Panc1 (cell line): ENCODE data around the gene PAX9. TPM values are rescaled to one million over a fixed set of nuclear protein-coding genes. Genes with fewer than 3 reads are reported as not detected.

Source experiments
- ATAC-seq: fragments of 200-7000 bp; cut with Tn5 transposase; 2 replicates; pipeline ENCODE4 v1.9.1; 2020; ENCODE audit warnings: mild to moderate bottlenecking, moderate library complexity
- BruUV-seq: library from RNA; stranded (reverse); fragments of 400-500 nt; replicated peaks from 2 replicates; lab custom pipeline; 2021; lab: Mats Ljungman, UMichigan
- CTCF ChIA-PET: fragments of 300-600 bp; sonication (Branson Sonifier 250); formaldehyde crosslinking; loops from one replicate; lab custom pipeline; 2022; ENCODE audit warnings: antibody characterized with exemption; lab: Charles Lee
- POLR2A ChIA-PET: fragments of 300-600 bp; sonication (Branson Sonifier 250); formaldehyde crosslinking; loops from one replicate; lab custom pipeline; 2022; ENCODE audit warnings: antibody characterized with exemption; lab: Charles Lee
- DNase-seq: peaks from one replicate; pipeline ENCODE4 v3.0.0-alpha.2; 2010; ENCODE audit warnings: low read depth, low spot score
- H3K27ac ChIP-seq: 2 replicates; pipeline ENCODE4 v1.5.1; 2011; ENCODE audit warnings: mild to moderate bottlenecking, low read length, inconsistent platforms
- H3K27me3 ChIP-seq: fragments of 200-500 bp; sonication (Bioruptor generic); 2 replicates; pipeline ENCODE4 v1.6.0; 2014; ENCODE audit warnings: low read length, inconsistent platforms; ENCODE audit not compliant: control insufficient read depth, insufficient read depth
- H3K36me3 ChIP-seq: fragments of 200-500 bp; sonication (Bioruptor generic); 2 replicates; pipeline ENCODE4 v1.5.1; 2014; ENCODE audit warnings: inconsistent platforms, mild to moderate bottlenecking, low read length, moderate library complexity; ENCODE audit not compliant: control insufficient read depth, insufficient read depth
- H3K4me1 ChIP-seq: 2 replicates; pipeline ENCODE4 v1.5.1; 2011; ENCODE audit warnings: inconsistent platforms, mild to moderate bottlenecking, low read length, moderate library complexity; ENCODE audit not compliant: control insufficient read depth, insufficient read depth
- H3K4me3 ChIP-seq, 2 experiments: 2 replicates each; pipeline ENCODE4 v1.5.1; 2011 to 2012; ENCODE audit warnings: low read depth in 2 of 2, low read length in 2 of 2, mild to moderate bottlenecking in 2 of 2, inconsistent platforms in 1 of 2, moderate library complexity in 1 of 2
- H3K9me3 ChIP-seq: fragments of 200-500 bp; sonication (Bioruptor generic); 2 replicates; pipeline ENCODE4 v1.5.1; 2014; ENCODE audit warnings: low read depth, mild to moderate bottlenecking, inconsistent platforms, low read length, moderate library complexity; ENCODE audit not compliant: control insufficient read depth, insufficient read depth
- POLR2AphosphoS5 ChIP-seq: IDR thresholded peaks from 2 replicates; pipeline ENCODE4 v1.6.1; 2012; ENCODE audit warnings: mild to moderate bottlenecking, low read depth, low read length, moderate library complexity
- SIN3A ChIP-seq: IDR thresholded peaks from 2 replicates; pipeline ENCODE4 v1.6.1; 2012; ENCODE audit warnings: low read depth, mild to moderate bottlenecking, low read length, moderate library complexity, borderline replicate concordance; ENCODE audit not compliant: insufficient read depth
- TCF7L2 ChIP-seq: IDR thresholded peaks from 2 replicates; pipeline ENCODE4 v1.6.1; 2011; ENCODE audit warnings: mild to moderate bottlenecking, low read depth, low read length, inconsistent platforms
- in situ Hi-C: cut with HindIII; loops from 2 replicates; pipeline ENCODE4 v1.10.0; 2016; ENCODE audit warnings: low sequenced_read_pairs, low pct_unique_long_range_greater_than_20kb
- intact Hi-C: fragments of 100-400 bp; cut with micrococcal nuclease; formaldehyde crosslinking; loops from one replicate; pipeline ENCODE4 v1.10.0; 2022; ENCODE audit not compliant: unreplicated experiment
- total RNA-seq: library from RNA; stranded (reverse); gene quantifications from one replicate; pipeline ENCODE4 v1.2.1, GENCODE V29; 2021; ENCODE audit not compliant: unreplicated experiment
- TF ChIP-seq, protein P1 (sequence below): fragments of 450-650 bp; IDR thresholded peaks from 2 replicates; pipeline ENCODE4 v1.5.1; 2017; ENCODE audit warnings: mild to moderate bottlenecking
- TF ChIP-seq, protein P2 (sequence below), 2 experiments: IDR thresholded peaks; 2 replicates each; pipeline ENCODE4 v1.6.1; 2011 to 2012; ENCODE audit warnings: low read depth in 2 of 2, control low read depth in 1 of 2, low read length in 1 of 2, mild to moderate bottlenecking in 1 of 2, moderate library complexity in 1 of 2; ENCODE audit not compliant: insufficient read depth in 1 of 2

Gene PAX9
- total RNA-seq, 1 experiment from 2014 or later: 0.82 TPM

DNA sequence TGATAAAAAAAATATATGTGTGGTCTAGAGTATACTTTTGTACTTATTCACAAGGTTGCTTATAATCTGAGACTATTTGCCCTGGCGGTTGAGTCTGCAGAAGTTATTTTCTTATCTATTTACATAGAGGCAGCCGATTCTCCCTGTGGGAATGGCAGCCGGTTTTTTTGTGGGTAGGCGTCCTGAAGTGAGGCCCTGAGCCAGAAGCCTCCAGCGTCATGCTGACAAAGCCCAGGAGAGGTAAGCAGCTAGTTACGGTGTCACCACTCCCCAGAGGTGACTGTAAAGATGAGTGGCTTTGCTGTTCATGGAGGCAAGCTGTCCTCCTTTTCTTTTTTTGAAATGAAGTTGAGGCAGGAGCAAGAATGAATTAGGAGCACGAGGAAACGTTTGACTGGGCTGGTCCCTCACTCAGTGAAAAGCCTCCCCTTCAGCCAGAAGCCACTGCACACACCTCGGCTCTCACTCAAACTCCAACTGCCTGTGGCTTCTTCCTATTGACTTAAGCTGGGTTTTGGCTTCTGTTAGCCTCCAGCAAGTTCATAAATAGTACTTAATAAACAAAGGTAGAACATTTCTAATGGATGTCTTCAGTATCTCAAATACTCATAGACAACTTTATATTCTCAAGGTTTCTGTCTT is 21.5 kb downstream of the PAX9 start:
- H3K27ac ChIP-seq: no peak overlapping the region
- no TSS peak for BruUV-seq
- H3K4me1 ChIP-seq: no peaks in the 10 kb centered on the region
- no peaks in the 10 kb centered on the region for H3K36me3 ChIP-seq
- H3K9me3 ChIP-seq: no peaks in the 10 kb centered on the region
- CTCF ChIA-PET: no interaction called here
- TF ChIP-seq, protein P1, sequence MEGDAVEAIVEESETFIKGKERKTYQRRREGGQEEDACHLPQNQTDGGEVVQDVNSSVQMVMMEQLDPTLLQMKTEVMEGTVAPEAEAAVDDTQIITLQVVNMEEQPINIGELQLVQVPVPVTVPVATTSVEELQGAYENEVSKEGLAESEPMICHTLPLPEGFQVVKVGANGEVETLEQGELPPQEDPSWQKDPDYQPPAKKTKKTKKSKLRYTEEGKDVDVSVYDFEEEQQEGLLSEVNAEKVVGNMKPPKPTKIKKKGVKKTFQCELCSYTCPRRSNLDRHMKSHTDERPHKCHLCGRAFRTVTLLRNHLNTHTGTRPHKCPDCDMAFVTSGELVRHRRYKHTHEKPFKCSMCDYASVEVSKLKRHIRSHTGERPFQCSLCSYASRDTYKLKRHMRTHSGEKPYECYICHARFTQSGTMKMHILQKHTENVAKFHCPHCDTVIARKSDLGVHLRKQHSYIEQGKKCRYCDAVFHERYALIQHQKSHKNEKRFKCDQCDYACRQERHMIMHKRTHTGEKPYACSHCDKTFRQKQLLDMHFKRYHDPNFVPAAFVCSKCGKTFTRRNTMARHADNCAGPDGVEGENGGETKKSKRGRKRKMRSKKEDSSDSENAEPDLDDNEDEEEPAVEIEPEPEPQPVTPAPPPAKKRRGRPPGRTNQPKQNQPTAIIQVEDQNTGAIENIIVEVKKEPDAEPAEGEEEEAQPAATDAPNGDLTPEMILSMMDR: no peak
- TF ChIP-seq, protein P2, sequence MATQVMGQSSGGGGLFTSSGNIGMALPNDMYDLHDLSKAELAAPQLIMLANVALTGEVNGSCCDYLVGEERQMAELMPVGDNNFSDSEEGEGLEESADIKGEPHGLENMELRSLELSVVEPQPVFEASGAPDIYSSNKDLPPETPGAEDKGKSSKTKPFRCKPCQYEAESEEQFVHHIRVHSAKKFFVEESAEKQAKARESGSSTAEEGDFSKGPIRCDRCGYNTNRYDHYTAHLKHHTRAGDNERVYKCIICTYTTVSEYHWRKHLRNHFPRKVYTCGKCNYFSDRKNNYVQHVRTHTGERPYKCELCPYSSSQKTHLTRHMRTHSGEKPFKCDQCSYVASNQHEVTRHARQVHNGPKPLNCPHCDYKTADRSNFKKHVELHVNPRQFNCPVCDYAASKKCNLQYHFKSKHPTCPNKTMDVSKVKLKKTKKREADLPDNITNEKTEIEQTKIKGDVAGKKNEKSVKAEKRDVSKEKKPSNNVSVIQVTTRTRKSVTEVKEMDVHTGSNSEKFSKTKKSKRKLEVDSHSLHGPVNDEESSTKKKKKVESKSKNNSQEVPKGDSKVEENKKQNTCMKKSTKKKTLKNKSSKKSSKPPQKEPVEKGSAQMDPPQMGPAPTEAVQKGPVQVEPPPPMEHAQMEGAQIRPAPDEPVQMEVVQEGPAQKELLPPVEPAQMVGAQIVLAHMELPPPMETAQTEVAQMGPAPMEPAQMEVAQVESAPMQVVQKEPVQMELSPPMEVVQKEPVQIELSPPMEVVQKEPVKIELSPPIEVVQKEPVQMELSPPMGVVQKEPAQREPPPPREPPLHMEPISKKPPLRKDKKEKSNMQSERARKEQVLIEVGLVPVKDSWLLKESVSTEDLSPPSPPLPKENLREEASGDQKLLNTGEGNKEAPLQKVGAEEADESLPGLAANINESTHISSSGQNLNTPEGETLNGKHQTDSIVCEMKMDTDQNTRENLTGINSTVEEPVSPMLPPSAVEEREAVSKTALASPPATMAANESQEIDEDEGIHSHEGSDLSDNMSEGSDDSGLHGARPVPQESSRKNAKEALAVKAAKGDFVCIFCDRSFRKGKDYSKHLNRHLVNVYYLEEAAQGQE (IDR thresholded peaks at IDR 0.05; ENCODE audit: insufficient read depth in 1 of 2, low read depth in 2 of 2, low read length in 1 of 2): no peak
- TF ChIP-seq POLR2AphosphoS5 (no peak), TCF7L2 (no peak), SIN3A (no peak)
- no peak for ATAC-seq
- H3K4me3 ChIP-seq: no peak overlapping the region
- POLR2A ChIA-PET: no interaction called here
- H3K27me3 ChIP-seq: no peaks in the 10 kb centered on the region
- in situ Hi-C loops (no loop called here), intact Hi-C loops (no loop called here)
- no peak for DNase-seq

DNA sequence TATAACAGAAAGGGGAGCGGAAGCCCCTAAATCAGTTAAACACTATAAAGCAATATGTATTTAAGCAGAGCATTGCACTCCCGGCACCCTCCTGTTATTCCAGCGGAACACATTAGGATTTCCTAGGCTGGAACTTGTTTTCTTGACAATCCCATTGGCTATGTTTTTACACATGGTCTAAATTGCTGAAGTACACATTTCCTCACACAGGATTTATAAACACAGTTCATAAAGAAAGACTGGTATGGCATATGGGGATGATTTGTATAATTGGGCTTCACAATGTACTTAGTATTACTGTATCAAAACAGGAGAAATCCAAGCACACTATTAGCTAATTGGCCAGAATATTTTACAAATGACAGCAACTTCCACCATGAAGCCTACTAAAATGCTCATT is 23.3 kb downstream of the PAX9 start:
- TF ChIP-seq TCF7L2: no peak
- TF ChIP-seq POLR2AphosphoS5: no peak
- TF ChIP-seq, protein P2 (IDR thresholded peaks at IDR 0.05; ENCODE audit: insufficient read depth in 1 of 2, low read depth in 2 of 2, low read length in 1 of 2): no peak
- TF ChIP-seq, protein P1: no peak
- no peak for ATAC-seq
- in situ Hi-C loops (no loop called here), intact Hi-C loops (no loop called here)
- ChIA-PET CTCF (no interaction called here), POLR2A (interaction anchor here (0.6 kb wide), 1 partner anchor 12 kb away, joined by 3 read pairs; no protein-coding TSS in a partner anchor)
- BruUV-seq: no TSS peak
- Histone ChIP-seq H3K4me3 (no peak overlapping the region), H3K9me3 (no peaks in the 10 kb centered on the region), H3K27me3 (no peaks in the 10 kb centered on the region), H3K36me3 (no peaks in the 10 kb centered on the region), H3K27ac (no peak overlapping the region), H3K4me1 (no peaks in the 10 kb centered on the region)
- DNase-seq: no peak
